RWPE2 (cell line): Measurements from ENCODE around the gene GRIK3.

ENCODE experiments used
- ATAC-seq: fragments of 200-7000 bp; cut with Tn5 transposase; 3 replicates; pipeline ENCODE4 v1.9.1; 2021; ENCODE audit warnings: low read depth
- DNase-seq: peaks from one replicate; pipeline ENCODE4 v3.0.0-alpha.2; 2020; ENCODE audit warnings: low spot score
- H3K27ac ChIP-seq: fragments of 450-650 bp; 2 replicates; pipeline ENCODE4 v1.5.1; 2017; ENCODE audit warnings: mild to moderate bottlenecking; ENCODE audit not compliant: poor library complexity, severe bottlenecking
- H3K27me3 ChIP-seq: fragments of 250-450 bp; sonication (Bioruptor Pico); 2 replicates; pipeline ENCODE4 v1.5.1; 2021; ENCODE audit warnings: mild to moderate bottlenecking, moderate library complexity; ENCODE audit not compliant: insufficient read depth, poor library complexity, severe bottlenecking
- H3K36me3 ChIP-seq: fragments of 250-450 bp; sonication (Bioruptor Pico); 2 replicates; pipeline ENCODE4 v1.5.1; 2020; ENCODE audit warnings: low read depth, mild to moderate bottlenecking, moderate library complexity
- H3K4me1 ChIP-seq: fragments of 250-450 bp; sonication (Bioruptor Pico); 2 replicates; pipeline ENCODE4 v1.5.1; 2021; ENCODE audit warnings: mild to moderate bottlenecking, moderate library complexity; ENCODE audit not compliant: insufficient read depth, poor library complexity, severe bottlenecking
- H3K4me3 ChIP-seq: fragments of 250-450 bp; sonication (Bioruptor Pico); 2 replicates; pipeline ENCODE4 v1.5.1; 2021; ENCODE audit warnings: mild to moderate bottlenecking, moderate library complexity; ENCODE audit not compliant: severe bottlenecking
- H3K9me3 ChIP-seq: fragments of 250-450 bp; sonication (Bioruptor Pico); 2 replicates; pipeline ENCODE4 v1.5.1; 2021; ENCODE audit warnings: mild to moderate bottlenecking, moderate library complexity; ENCODE audit not compliant: severe bottlenecking
- CTCF ChIP-seq: fragments of 450-650 bp; IDR thresholded peaks from one replicate; pipeline ENCODE4 v1.5.1; 2017; ENCODE audit warnings: mild to moderate bottlenecking, moderate library complexity; ENCODE audit not compliant: poor library complexity, severe bottlenecking

The GRIK3 gene

GRCh38 chr1:36871146-36871971 lies 163.0 kb downstream of the GRIK3 start:
- no peak overlapping the region for H3K4me3 ChIP-seq
- no peaks in the 10 kb centered on the region for H3K9me3 ChIP-seq
- H3K27ac ChIP-seq, result no peak overlapping the region
- DNase-seq, result no peak
- no peaks in the 10 kb centered on the region for H3K36me3 ChIP-seq
- H3K4me1 ChIP-seq, result no peaks in the 10 kb centered on the region
- no peaks in the 10 kb centered on the region for H3K27me3 ChIP-seq
- no peak for ATAC-seq
- no peak for TF ChIP-seq CTCF

GRCh38 chr1:36869826-36870225 lies 164.5 kb downstream of the GRIK3 start:
- Histone ChIP-seq H3K9me3 (no peaks in the 10 kb centered on the region), H3K27ac (no peak overlapping the region), H3K36me3 (no peaks in the 10 kb centered on the region), H3K27me3 (no peaks in the 10 kb centered on the region), H3K4me3 (no peak overlapping the region), H3K4me1 (no peaks in the 10 kb centered on the region)
- ATAC-seq, result no peak
- no peak for TF ChIP-seq CTCF
- no peak for DNase-seq

GRCh38 chr1:36869054-36869453 lies 165.3 kb downstream of the GRIK3 start:
- Histone ChIP-seq H3K9me3 (no peaks in the 10 kb centered on the region), H3K36me3 (no peaks in the 10 kb centered on the region), H3K27ac (no peak overlapping the region), H3K4me3 (no peak overlapping the region), H3K4me1 (no peaks in the 10 kb centered on the region), H3K27me3 (no peaks in the 10 kb centered on the region)
- no peak for ATAC-seq
- no peak for TF ChIP-seq CTCF
- DNase-seq, result no peak

- no peak for DNase-seq
- no peak for TF ChIP-seq CTCF
- no peak for ATAC-seq
- H3K27me3 ChIP-seq, result no peaks in the 10 kb centered on the region
- H3K27ac ChIP-seq, result no peak overlapping the region
- no peaks in the 10 kb centered on the region for H3K36me3 ChIP-seq
- H3K9me3 ChIP-seq, result no peaks in the 10 kb centered on the region
- H3K4me1 ChIP-seq, result no peaks in the 10 kb centered on the region
- H3K4me3 ChIP-seq, result no peak overlapping the region
Observed at GRCh38 chr1:36867575-36867974, 166.7 kb downstream of the GRIK3 start.

GRCh38 chr1:36866169-36866814 lies 168.0 kb downstream of the GRIK3 start:
- no peak for DNase-seq
- Histone ChIP-seq H3K9me3 (no peaks in the 10 kb centered on the region), H3K27ac (no peak overlapping the region), H3K4me1 (no peaks in the 10 kb centered on the region), H3K27me3 (no peaks in the 10 kb centered on the region), H3K36me3 (no peaks in the 10 kb centered on the region), H3K4me3 (no peak overlapping the region)
- no peak for TF ChIP-seq CTCF
- ATAC-seq, result no peak
